HL-60 (cell line): ENCODE data around the gene CAD.

Experiments used
- GABPA ChIP-seq: IDR thresholded peaks from 2 replicates; pipeline ENCODE4 v1.6.1; 2012; ENCODE audit warnings: low read depth
- POLR2AphosphoS5 ChIP-seq: IDR thresholded peaks from 2 replicates; pipeline ENCODE4 v1.6.1; 2012; ENCODE audit warnings: low read depth
- SPI1 ChIP-seq: IDR thresholded peaks from 2 replicates; pipeline ENCODE4 v1.6.1; 2012; ENCODE audit warnings: low read depth, mild to moderate bottlenecking, borderline replicate concordance
- TF ChIP-seq, protein P1 (sequence below): IDR thresholded peaks from one replicate; pipeline ENCODE4 v1.5.1; 2011; ENCODE audit warnings: low read length, control low read depth, inconsistent platforms; ENCODE audit not compliant: insufficient read depth
- TF ChIP-seq, protein P2 (sequence below): IDR thresholded peaks from 2 replicates; pipeline ENCODE4 v1.6.1; 2012; ENCODE audit warnings: low read depth; ENCODE audit not compliant: insufficient replicate concordance

DNA sequence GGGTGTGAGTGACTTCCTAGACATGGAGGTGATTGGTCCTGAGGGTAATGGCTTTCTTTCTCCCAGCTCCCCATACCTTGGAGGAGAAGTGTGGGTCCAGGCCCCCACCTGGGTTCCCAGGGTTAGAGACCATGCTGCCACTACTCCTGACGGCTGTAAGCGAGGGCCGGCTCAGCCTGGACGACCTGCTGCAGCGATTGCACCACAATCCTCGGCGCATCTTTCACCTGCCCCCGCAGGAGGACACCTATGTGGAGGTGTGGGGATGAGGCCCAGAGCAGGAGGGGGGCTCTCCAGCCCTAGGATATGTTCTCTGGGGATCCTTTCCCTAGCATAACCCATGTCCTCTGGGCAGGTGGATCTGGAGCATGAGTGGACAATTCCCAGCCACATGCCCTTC, 21.8 kb downstream of the CAD start:
- TF ChIP-seq, protein P1, sequence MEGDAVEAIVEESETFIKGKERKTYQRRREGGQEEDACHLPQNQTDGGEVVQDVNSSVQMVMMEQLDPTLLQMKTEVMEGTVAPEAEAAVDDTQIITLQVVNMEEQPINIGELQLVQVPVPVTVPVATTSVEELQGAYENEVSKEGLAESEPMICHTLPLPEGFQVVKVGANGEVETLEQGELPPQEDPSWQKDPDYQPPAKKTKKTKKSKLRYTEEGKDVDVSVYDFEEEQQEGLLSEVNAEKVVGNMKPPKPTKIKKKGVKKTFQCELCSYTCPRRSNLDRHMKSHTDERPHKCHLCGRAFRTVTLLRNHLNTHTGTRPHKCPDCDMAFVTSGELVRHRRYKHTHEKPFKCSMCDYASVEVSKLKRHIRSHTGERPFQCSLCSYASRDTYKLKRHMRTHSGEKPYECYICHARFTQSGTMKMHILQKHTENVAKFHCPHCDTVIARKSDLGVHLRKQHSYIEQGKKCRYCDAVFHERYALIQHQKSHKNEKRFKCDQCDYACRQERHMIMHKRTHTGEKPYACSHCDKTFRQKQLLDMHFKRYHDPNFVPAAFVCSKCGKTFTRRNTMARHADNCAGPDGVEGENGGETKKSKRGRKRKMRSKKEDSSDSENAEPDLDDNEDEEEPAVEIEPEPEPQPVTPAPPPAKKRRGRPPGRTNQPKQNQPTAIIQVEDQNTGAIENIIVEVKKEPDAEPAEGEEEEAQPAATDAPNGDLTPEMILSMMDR: no peak
- TF ChIP-seq, protein P2, sequence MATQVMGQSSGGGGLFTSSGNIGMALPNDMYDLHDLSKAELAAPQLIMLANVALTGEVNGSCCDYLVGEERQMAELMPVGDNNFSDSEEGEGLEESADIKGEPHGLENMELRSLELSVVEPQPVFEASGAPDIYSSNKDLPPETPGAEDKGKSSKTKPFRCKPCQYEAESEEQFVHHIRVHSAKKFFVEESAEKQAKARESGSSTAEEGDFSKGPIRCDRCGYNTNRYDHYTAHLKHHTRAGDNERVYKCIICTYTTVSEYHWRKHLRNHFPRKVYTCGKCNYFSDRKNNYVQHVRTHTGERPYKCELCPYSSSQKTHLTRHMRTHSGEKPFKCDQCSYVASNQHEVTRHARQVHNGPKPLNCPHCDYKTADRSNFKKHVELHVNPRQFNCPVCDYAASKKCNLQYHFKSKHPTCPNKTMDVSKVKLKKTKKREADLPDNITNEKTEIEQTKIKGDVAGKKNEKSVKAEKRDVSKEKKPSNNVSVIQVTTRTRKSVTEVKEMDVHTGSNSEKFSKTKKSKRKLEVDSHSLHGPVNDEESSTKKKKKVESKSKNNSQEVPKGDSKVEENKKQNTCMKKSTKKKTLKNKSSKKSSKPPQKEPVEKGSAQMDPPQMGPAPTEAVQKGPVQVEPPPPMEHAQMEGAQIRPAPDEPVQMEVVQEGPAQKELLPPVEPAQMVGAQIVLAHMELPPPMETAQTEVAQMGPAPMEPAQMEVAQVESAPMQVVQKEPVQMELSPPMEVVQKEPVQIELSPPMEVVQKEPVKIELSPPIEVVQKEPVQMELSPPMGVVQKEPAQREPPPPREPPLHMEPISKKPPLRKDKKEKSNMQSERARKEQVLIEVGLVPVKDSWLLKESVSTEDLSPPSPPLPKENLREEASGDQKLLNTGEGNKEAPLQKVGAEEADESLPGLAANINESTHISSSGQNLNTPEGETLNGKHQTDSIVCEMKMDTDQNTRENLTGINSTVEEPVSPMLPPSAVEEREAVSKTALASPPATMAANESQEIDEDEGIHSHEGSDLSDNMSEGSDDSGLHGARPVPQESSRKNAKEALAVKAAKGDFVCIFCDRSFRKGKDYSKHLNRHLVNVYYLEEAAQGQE: no peak
- TF ChIP-seq POLR2AphosphoS5 (no peak), SPI1 (no peak), GABPA (no peak)
